Loucy (cell line): ENCODE measurements around the gene EFHC2.

Experiments
- EZH2phosphoT487 ChIP-seq: fragments of 200-600 bp; IDR thresholded peaks from 2 replicates; pipeline ENCODE4 v1.6.1; 2018; ENCODE audit warnings: antibody characterized with exemption, mild to moderate bottlenecking, moderate library complexity, borderline replicate concordance
- TF ChIP-seq, protein P1 (sequence below): fragments of 200-600 bp; sonication (generic); conservative IDR thresholded peaks from 2 replicates; pipeline ENCODE4 v1.5.1; 2014; ENCODE audit warnings: mild to moderate bottlenecking, antibody characterized with exemption, low read length

DNA sequence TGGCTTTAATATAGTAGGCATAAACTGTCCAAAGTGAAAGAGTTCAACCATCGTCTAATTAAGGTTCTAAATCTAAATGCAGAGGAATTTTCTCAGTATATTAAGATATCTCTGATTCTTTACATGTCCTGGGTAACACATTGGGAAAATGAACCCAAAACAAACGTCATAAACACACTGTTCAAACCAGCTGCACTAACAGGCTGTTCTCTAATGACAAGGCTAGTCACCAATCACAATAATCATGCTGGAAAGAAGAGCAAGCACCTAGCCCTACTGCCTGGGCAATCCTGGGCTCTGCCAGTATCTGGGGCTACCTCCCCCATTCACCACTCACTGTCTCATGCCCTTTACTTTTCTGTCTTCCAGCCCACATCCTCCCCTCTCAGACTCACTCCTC lies 107.9 kb downstream of the EFHC2 start:
- TF ChIP-seq, protein P1, sequence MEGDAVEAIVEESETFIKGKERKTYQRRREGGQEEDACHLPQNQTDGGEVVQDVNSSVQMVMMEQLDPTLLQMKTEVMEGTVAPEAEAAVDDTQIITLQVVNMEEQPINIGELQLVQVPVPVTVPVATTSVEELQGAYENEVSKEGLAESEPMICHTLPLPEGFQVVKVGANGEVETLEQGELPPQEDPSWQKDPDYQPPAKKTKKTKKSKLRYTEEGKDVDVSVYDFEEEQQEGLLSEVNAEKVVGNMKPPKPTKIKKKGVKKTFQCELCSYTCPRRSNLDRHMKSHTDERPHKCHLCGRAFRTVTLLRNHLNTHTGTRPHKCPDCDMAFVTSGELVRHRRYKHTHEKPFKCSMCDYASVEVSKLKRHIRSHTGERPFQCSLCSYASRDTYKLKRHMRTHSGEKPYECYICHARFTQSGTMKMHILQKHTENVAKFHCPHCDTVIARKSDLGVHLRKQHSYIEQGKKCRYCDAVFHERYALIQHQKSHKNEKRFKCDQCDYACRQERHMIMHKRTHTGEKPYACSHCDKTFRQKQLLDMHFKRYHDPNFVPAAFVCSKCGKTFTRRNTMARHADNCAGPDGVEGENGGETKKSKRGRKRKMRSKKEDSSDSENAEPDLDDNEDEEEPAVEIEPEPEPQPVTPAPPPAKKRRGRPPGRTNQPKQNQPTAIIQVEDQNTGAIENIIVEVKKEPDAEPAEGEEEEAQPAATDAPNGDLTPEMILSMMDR, result no peak
- TF ChIP-seq EZH2phosphoT487, result no peak
